Measurements from ENCODE around the gene RAB39A. TPM values are rescaled to one million over a fixed set of nuclear protein-coding genes. Genes with fewer than 3 reads are reported as not detected.

RAB39A gene
- polyA plus RNA-seq, 2 of the 4 experiments (the other 2 are of a cell fraction), result 0.93 to 1.1 TPM

- Histone ChIP-seq H3K4me2 (no peak overlapping the region), H3K9me3 (no peaks in the 10 kb centered on the region), H3K4me3 (no peak overlapping the region), H3K4me1 (no peaks in the 10 kb centered on the region), H3K27ac (no peak overlapping the region)
- WGBS (ENCODE audit: missing lambda C conversion rate), result 69% methylated on average over 5 of the region's 5 CpGs
- ChIA-PET CTCF (no interaction called here), POLR2A (no interaction called here)
- ATAC-seq (no peak), DNase-seq (ENCODE audit: low read depth in 1 of 2, low spot score in 1 of 2) (no peak), FAIRE-seq (no peak)
- TF ChIP-seq HDAC2 (IDR thresholded peaks at IDR 0.05), result no peak
- TF ChIP-seq PHF8 (IDR thresholded peaks at IDR 0.05; ENCODE audit: borderline replicate concordance, low read depth), result no peak
- no peak for TF ChIP-seq NPAS2 (CRISPR knock-in tag; IDR thresholded peaks at IDR 0.05; ENCODE audit: borderline replicate concordance)
- TF ChIP-seq CEBPB (IDR thresholded peaks at IDR 0.05), result no peak
These were observed 60.3 kb downstream of the RAB39A start for GRCh38 chr11:107988397-107989158.

- CTCF ChIA-PET, result no interaction called here
- H3K4me3 ChIP-seq, result no peak overlapping the region
- no peak overlapping the region for H3K4me2 ChIP-seq
- no peak for DNase-seq (ENCODE audit: low read depth in 1 of 2, low spot score in 1 of 2)
- WGBS (ENCODE audit: missing lambda C conversion rate), result 60% methylated on average over 5 of the region's 5 CpGs
- H3K27ac ChIP-seq, result no peak overlapping the region
- ATAC-seq, result no peak
- H3K9me3 ChIP-seq, result no peaks in the 10 kb centered on the region
- FAIRE-seq, result no peak
- H3K4me1 ChIP-seq, result no peaks in the 10 kb centered on the region
- POLR2A ChIA-PET, result no interaction called here
- no peak for TF ChIP-seq PHF8 (IDR thresholded peaks at IDR 0.05; ENCODE audit: borderline replicate concordance, low read depth)
- TF ChIP-seq BHLHE40 (IDR thresholded peaks at IDR 0.05; ENCODE audit: low read depth, low read length), result no peak
- no peak for TF ChIP-seq RFX5 (IDR thresholded peaks at IDR 0.05)
- TF ChIP-seq HEYL (CRISPR knock-in tag; IDR thresholded peaks at IDR 0.05), result no peak
- TF ChIP-seq FOXS1 (CRISPR knock-in tag; IDR thresholded peaks at IDR 0.05), result no peak
- TF ChIP-seq FOSL2 (IDR thresholded peaks at IDR 0.05), result no peak
- TF ChIP-seq FOSL2 (CRISPR knock-in tag; IDR thresholded peaks at IDR 0.05), result no peak
- TF ChIP-seq ELK1 (IDR thresholded peaks at IDR 0.05; ENCODE audit: low read depth, low read length), result no peak
- no peak for TF ChIP-seq KDM1A (IDR thresholded peaks at IDR 0.05; ENCODE audit: low read depth)
- TF ChIP-seq EHMT2 (IDR thresholded peaks at IDR 0.05; ENCODE audit: low read depth), result no peak
- no peak for TF ChIP-seq RARB (CRISPR knock-in tag; IDR thresholded peaks at IDR 0.05)
- TF ChIP-seq MYC (IDR thresholded peaks at IDR 0.05; ENCODE audit: borderline replicate concordance, low read length), result no peak
- TF ChIP-seq CHD2 (IDR thresholded peaks at IDR 0.05; ENCODE audit: low read length, partially characterized antibody), result no peak
- TF ChIP-seq HDAC2 (IDR thresholded peaks at IDR 0.05), result no peak
- no peak for TF ChIP-seq MAFK (IDR thresholded peaks at IDR 0.05; ENCODE audit: partially characterized antibody)
- TF ChIP-seq, protein P1, sequence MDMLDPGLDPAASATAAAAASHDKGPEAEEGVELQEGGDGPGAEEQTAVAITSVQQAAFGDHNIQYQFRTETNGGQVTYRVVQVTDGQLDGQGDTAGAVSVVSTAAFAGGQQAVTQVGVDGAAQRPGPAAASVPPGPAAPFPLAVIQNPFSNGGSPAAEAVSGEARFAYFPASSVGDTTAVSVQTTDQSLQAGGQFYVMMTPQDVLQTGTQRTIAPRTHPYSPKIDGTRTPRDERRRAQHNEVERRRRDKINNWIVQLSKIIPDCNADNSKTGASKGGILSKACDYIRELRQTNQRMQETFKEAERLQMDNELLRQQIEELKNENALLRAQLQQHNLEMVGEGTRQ (IDR thresholded peaks at IDR 0.05), result no peak
- no peak for TF ChIP-seq MAX (IDR thresholded peaks at IDR 0.05)
- no peak for TF ChIP-seq CBX8 (IDR thresholded peaks at IDR 0.05)
- TF ChIP-seq GATA3 (IDR thresholded peaks at IDR 0.05; ENCODE audit: borderline replicate concordance), result no peak
These were observed 63.7 kb downstream of the RAB39A start for GRCh38 chr11:107991868-107992414.

DNA sequence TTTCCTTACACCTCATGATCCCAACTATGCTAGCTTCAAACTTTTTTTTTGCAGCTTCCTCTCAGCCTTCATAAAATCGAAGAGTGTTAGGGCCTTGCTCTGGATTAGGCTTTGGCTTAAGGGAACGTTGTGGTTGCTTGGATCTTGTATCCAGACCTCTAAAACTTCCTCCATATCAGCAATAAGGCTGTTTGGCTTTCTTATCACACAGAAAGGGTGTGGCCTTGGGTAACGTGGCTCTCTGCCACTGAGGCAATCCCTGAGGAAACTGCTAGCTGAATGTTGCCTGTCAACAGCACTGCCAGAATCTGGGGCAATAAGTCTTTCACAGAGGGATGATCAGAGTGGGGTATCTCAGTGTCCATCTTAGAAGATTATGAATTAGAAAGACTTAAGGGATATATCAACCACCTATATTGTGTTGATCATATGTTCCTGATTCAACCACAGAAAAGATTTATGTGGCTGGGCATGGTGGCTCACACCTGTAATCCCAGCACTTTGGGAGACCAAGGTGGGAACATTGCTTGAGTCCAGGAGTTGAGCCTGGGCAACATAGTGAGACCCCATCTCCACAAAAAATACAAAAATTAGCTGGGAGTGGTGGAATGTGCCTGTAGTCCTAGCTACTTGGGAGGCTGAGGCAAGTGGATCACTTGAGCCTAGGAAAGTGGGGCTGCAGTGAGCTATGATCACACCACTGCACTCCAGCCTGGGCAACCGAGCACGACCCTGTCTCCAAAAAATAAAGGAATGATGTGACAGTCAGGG lies 67.9 kb downstream of the RAB39A start:
- CTCF ChIA-PET, result interaction anchor here (1.0 to 1.2 kb wide), 2 partner anchors 13 to 40 kb away, joined by 3 to 5 read pairs; partner anchors contain the start of gene CUL5
- FAIRE-seq (no peak), DNase-seq (ENCODE audit: low read depth in 1 of 2, low spot score in 1 of 2) (no peak), ATAC-seq (no peak)
- no peaks in the 10 kb centered on the region for H3K9me3 ChIP-seq
- POLR2A ChIA-PET, result no interaction called here
- no peak overlapping the region for H3K4me3 ChIP-seq
- H3K27ac ChIP-seq, result no peak overlapping the region
- 19% methylated on average over 5 of the region's 5 CpGs for WGBS (ENCODE audit: missing lambda C conversion rate)
- H3K4me2 ChIP-seq, result no peak overlapping the region
- no peaks in the 10 kb centered on the region for H3K4me1 ChIP-seq
- TF ChIP-seq SMC3 (IDR thresholded peaks at IDR 0.05) (no peak), MAZ (IDR thresholded peaks at IDR 0.05; ENCODE audit: borderline replicate concordance, low read depth, low read length) (no peak), HES2 (IDR thresholded peaks at IDR 0.05) (no peak), ZNF302 (CRISPR knock-in tag; IDR thresholded peaks at IDR 0.05) (no peak), POLR2A (IDR thresholded peaks at IDR 0.05; ENCODE audit: low read length) (no peak), EHMT2 (IDR thresholded peaks at IDR 0.05; ENCODE audit: low read depth) (no peak)
- TF ChIP-seq, protein P2, sequence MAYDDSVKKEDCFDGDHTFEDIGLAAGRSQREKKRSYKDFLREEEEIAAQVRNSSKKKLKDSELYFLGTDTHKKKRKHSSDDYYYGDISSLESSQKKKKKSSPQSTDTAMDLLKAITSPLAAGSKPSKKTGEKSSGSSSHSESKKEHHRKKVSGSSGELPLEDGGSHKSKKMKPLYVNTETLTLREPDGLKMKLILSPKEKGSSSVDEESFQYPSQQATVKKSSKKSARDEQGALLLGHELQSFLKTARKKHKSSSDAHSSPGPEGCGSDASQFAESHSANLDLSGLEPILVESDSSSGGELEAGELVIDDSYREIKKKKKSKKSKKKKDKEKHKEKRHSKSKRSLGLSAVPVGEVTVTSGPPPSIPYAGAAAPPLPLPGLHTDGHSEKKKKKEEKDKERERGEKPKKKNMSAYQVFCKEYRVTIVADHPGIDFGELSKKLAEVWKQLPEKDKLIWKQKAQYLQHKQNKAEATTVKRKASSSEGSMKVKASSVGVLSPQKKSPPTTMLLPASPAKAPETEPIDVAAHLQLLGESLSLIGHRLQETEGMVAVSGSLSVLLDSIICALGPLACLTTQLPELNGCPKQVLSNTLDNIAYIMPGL (CRISPR knock-in tag; IDR thresholded peaks at IDR 0.05; ENCODE audit: borderline replicate concordance), result no peak
- TF ChIP-seq, protein P3, sequence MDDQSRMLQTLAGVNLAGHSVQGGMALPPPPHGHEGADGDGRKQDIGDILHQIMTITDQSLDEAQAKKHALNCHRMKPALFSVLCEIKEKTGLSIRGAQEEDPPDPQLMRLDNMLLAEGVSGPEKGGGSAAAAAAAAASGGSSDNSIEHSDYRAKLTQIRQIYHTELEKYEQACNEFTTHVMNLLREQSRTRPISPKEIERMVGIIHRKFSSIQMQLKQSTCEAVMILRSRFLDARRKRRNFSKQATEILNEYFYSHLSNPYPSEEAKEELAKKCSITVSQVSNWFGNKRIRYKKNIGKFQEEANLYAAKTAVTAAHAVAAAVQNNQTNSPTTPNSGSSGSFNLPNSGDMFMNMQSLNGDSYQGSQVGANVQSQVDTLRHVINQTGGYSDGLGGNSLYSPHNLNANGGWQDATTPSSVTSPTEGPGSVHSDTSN (IDR thresholded peaks at IDR 0.05), result no peak

Measured in A549 (cell line).